Measurements from ENCODE around the gene PRDM16.

The PRDM16 gene

DNA sequence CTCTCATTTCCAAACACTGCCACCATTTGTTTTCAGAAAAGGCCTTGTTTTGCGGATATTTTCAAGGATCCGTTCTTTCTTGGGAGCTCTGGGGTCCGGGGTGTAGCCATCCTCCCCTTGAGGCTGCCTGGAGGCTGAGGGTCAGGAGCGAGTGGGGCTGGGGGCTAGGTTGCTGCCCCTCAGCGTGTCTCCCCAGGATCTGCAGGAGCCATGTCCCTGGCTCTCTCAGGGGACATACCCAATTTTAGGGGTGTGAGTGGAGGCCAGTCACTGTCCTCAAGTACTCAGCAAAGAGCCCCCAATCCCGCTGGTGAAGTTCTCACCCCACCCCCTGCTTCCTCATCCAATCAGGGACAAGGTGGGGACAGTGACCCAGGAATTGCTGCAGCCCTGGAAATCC is 15.0 kb upstream of the PRDM16 start:
- H3K4me2 ChIP-seq (ENCODE audit: insufficient read depth, low read length) = no peak overlapping the region

DNA sequence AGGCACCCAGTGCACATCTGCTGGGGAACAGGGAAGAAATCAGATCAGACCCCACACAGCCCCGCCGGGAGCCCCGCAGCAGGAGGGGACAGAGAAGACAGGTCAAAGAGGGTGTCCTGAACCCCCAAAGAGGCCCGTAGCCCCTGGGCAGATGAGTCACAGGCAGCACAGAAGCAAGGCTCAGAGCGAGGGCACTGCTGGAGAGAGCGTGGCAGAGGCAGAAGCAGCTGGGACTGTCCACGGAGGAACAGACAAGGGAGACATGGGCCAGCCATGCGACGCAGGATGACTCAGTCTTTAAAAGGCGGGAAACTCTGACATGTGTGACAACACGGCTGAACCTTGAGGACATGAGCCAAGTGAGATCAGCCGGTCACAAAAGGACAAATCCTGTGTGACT is 14.5 kb upstream of the PRDM16 start:
- H3K4me2 ChIP-seq (ENCODE audit: insufficient read depth, low read length) = no peak overlapping the region
- no peaks in the 10 kb centered on the region for H3K9me3 ChIP-seq (ENCODE audit: insufficient read depth, low read length, severe bottlenecking)
- no peaks in the 10 kb centered on the region for H3K36me3 ChIP-seq (ENCODE audit: insufficient read depth, low read length)
- H3K4me3 ChIP-seq (ENCODE audit: low read depth in 1 of 2, low read length in 2 of 2) = no peak overlapping the region
- H3K9ac ChIP-seq (ENCODE audit: low read depth, low read length) = no peak overlapping the region
- no peak for ATAC-seq (ENCODE audit: insufficient read depth, low read depth)
- no peak overlapping the region for H2AFZ ChIP-seq (ENCODE audit: low read depth, low read length)
- DNase-seq = no peak
- no peak overlapping the region for H3K27ac ChIP-seq (ENCODE audit: low read length)
- H3K27me3 ChIP-seq (ENCODE audit: insufficient read depth, low read length, poor library complexity) = peaks cover 9% of the 10 kb centered on the region
- H4K20me1 ChIP-seq (ENCODE audit: insufficient read depth, low read length) = no peaks in the 10 kb centered on the region
- TF ChIP-seq EZH2 (IDR thresholded peaks at IDR 0.05; ENCODE audit: borderline replicate concordance, low read depth, low read length, severe bottlenecking) = no peak
- no peaks in the 10 kb centered on the region for H3K79me2 ChIP-seq (ENCODE audit: insufficient read depth, low read length)
- no peaks in the 10 kb centered on the region for H3K4me1 ChIP-seq (ENCODE audit: insufficient read depth, low read length)

More for the DNA sequence above, 15.0 kb upstream of the PRDM16 start:
- Histone ChIP-seq H2AFZ (ENCODE audit: low read depth, low read length) (no peak overlapping the region), H3K36me3 (ENCODE audit: insufficient read depth, low read length) (no peaks in the 10 kb centered on the region), H3K4me3 (ENCODE audit: low read depth in 1 of 2, low read length in 2 of 2) (no peak overlapping the region), H3K79me2 (ENCODE audit: insufficient read depth, low read length) (no peaks in the 10 kb centered on the region), H3K4me1 (ENCODE audit: insufficient read depth, low read length) (no peaks in the 10 kb centered on the region), H3K27ac (ENCODE audit: low read length) (no peak overlapping the region), H3K9ac (ENCODE audit: low read depth, low read length) (no peak overlapping the region), H3K27me3 (ENCODE audit: insufficient read depth, low read length, poor library complexity) (peaks cover 9% of the 10 kb centered on the region), H4K20me1 (ENCODE audit: insufficient read depth, low read length) (no peaks in the 10 kb centered on the region), H3K9me3 (ENCODE audit: insufficient read depth, low read length, severe bottlenecking) (no peaks in the 10 kb centered on the region)
- ATAC-seq (ENCODE audit: insufficient read depth, low read depth) (no peak), DNase-seq (no peak)
- no peak for TF ChIP-seq EZH2 (IDR thresholded peaks at IDR 0.05; ENCODE audit: borderline replicate concordance, low read depth, low read length, severe bottlenecking)
- TF ChIP-seq, protein P1, sequence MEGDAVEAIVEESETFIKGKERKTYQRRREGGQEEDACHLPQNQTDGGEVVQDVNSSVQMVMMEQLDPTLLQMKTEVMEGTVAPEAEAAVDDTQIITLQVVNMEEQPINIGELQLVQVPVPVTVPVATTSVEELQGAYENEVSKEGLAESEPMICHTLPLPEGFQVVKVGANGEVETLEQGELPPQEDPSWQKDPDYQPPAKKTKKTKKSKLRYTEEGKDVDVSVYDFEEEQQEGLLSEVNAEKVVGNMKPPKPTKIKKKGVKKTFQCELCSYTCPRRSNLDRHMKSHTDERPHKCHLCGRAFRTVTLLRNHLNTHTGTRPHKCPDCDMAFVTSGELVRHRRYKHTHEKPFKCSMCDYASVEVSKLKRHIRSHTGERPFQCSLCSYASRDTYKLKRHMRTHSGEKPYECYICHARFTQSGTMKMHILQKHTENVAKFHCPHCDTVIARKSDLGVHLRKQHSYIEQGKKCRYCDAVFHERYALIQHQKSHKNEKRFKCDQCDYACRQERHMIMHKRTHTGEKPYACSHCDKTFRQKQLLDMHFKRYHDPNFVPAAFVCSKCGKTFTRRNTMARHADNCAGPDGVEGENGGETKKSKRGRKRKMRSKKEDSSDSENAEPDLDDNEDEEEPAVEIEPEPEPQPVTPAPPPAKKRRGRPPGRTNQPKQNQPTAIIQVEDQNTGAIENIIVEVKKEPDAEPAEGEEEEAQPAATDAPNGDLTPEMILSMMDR (IDR thresholded peaks at IDR 0.05; ENCODE audit: borderline replicate concordance, extremely low read depth, low read length, poor library complexity, severe bottlenecking) = no peak

DNA sequence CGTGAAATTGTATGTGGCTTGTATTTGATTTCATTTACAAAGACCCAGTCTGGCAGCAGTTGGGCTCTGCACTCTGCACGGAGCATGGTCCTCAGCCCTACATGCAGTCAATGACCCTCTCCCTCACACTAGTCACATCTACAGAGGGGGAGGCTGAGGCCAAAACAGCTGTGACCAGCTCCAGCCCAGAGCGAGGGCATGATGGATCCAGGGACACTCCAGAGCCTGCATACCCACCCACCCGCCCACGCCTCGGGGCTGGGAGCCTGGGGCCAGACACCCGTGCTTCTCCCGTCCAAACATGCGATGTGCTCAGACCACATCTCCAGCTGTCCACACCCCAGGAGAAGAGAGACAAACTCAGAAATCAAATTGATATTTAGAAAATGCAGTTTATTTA is 14.0 kb upstream of the PRDM16 start:
- Histone ChIP-seq H4K20me1 (ENCODE audit: insufficient read depth, low read length) (no peaks in the 10 kb centered on the region), H3K4me1 (ENCODE audit: insufficient read depth, low read length) (no peaks in the 10 kb centered on the region), H3K4me2 (ENCODE audit: insufficient read depth, low read length) (no peak overlapping the region), H3K27ac (ENCODE audit: low read length) (no peak overlapping the region), H3K79me2 (ENCODE audit: insufficient read depth, low read length) (no peaks in the 10 kb centered on the region), H3K9ac (ENCODE audit: low read depth, low read length) (no peak overlapping the region), H3K36me3 (ENCODE audit: insufficient read depth, low read length) (no peaks in the 10 kb centered on the region), H3K4me3 (ENCODE audit: low read depth in 1 of 2, low read length in 2 of 2) (no peak overlapping the region), H3K9me3 (ENCODE audit: insufficient read depth, low read length, severe bottlenecking) (no peaks in the 10 kb centered on the region), H3K27me3 (ENCODE audit: insufficient read depth, low read length, poor library complexity) (peaks cover 9% of the 10 kb centered on the region), H2AFZ (ENCODE audit: low read depth, low read length) (no peak overlapping the region)
- no peak for TF ChIP-seq EZH2 (IDR thresholded peaks at IDR 0.05; ENCODE audit: borderline replicate concordance, low read depth, low read length, severe bottlenecking)
- TF ChIP-seq, protein P1 (IDR thresholded peaks at IDR 0.05; ENCODE audit: borderline replicate concordance, extremely low read depth, low read length, poor library complexity, severe bottlenecking) = no peak
- ATAC-seq (ENCODE audit: insufficient read depth, low read depth) (no peak), DNase-seq (no peak)

DNA sequence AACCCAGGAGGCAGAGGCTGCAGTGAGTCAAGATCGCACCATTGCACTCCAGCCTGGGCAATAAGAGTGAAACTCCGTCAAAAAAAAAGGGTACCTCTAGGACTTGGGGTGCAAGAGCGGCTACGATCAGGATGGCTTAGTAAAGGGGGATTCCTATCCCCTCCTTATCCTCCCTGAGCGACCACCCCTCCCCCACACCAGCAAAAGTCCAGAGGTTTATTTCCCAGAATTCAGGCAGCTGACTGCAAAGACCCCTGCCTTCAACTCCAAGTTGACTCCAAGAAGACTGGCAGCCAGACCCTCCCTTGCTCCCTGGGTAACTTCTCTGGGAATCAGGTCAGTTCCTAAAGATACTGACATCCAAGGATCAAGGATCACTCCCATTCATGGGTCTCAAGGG is 12.4 kb upstream of the PRDM16 start:
- no peaks in the 10 kb centered on the region for H4K20me1 ChIP-seq (ENCODE audit: insufficient read depth, low read length)
- TF ChIP-seq, protein P1 (IDR thresholded peaks at IDR 0.05; ENCODE audit: borderline replicate concordance, extremely low read depth, low read length, poor library complexity, severe bottlenecking) = no peak
- TF ChIP-seq EZH2 (IDR thresholded peaks at IDR 0.05; ENCODE audit: borderline replicate concordance, low read depth, low read length, severe bottlenecking) = no peak
- H3K4me1 ChIP-seq (ENCODE audit: insufficient read depth, low read length) = no peaks in the 10 kb centered on the region
- no peaks in the 10 kb centered on the region for H3K9me3 ChIP-seq (ENCODE audit: insufficient read depth, low read length, severe bottlenecking)
- H3K9ac ChIP-seq (ENCODE audit: low read depth, low read length) = no peak overlapping the region
- H3K4me3 ChIP-seq (ENCODE audit: low read depth in 1 of 2, low read length in 2 of 2) = no peak overlapping the region
- peaks cover 9% of the 10 kb centered on the region for H3K27me3 ChIP-seq (ENCODE audit: insufficient read depth, low read length, poor library complexity)
- no peak overlapping the region for H3K4me2 ChIP-seq (ENCODE audit: insufficient read depth, low read length)
- no peak overlapping the region for H3K27ac ChIP-seq (ENCODE audit: low read length)
- H3K79me2 ChIP-seq (ENCODE audit: insufficient read depth, low read length) = no peaks in the 10 kb centered on the region
- DNase-seq = no peak
- no peak for ATAC-seq (ENCODE audit: insufficient read depth, low read depth)
- no peak overlapping the region for H2AFZ ChIP-seq (ENCODE audit: low read depth, low read length)
- no peaks in the 10 kb centered on the region for H3K36me3 ChIP-seq (ENCODE audit: insufficient read depth, low read length)
